Measurements from ENCODE around the gene BOD1L1.

BOD1L1 gene

GRCh38 chr4:13538427-13538973, 89.0 kb downstream of the BOD1L1 start:
- no peak for DNase-seq

- DNase-seq, result no peak
Measured at GRCh38 chr4:13537832-13538177, 89.7 kb downstream of the BOD1L1 start.

- peak in 1 of 2 donors; percentile 28 for DNase-seq
Measured at GRCh38 chr4:13537011-13537831, 90.3 kb downstream of the BOD1L1 start.

- DNase-seq, result no peak
Measured at GRCh38 chr4:13536607-13537006, 90.9 kb downstream of the BOD1L1 start.

GRCh38 chr4:13535708-13536361, 91.7 kb downstream of the BOD1L1 start:
- peak in 1 of 2 donors; percentile 6 for DNase-seq

GRCh38 chr4:13535118-13535517, 92.4 kb downstream of the BOD1L1 start:
- DNase-seq, result no peak

GRCh38 chr4:13534344-13535063, 93.0 kb downstream of the BOD1L1 start:
- DNase-seq, result no peak

- DNase-seq, result no peak
Measured at GRCh38 chr4:13533670-13534343, 93.7 kb downstream of the BOD1L1 start.

GRCh38 chr4:13531625-13531998, 95.9 kb downstream of the BOD1L1 start:
- DNase-seq, result no peak

- DNase-seq, result no peak
Measured at GRCh38 chr4:13530823-13531624, 96.5 kb downstream of the BOD1L1 start.

- DNase-seq, result no peak
Measured at GRCh38 chr4:13529128-13529919, 98.2 kb downstream of the BOD1L1 start.

GRCh38 chr4:13528821-13529127, 98.8 kb downstream of the BOD1L1 start:
- no peak for DNase-seq

- DNase-seq, result peak in 1 of 2 donors; percentile 31
Measured at GRCh38 chr4:13527981-13528820, 99.3 kb downstream of the BOD1L1 start.

- no peak for DNase-seq
Measured at GRCh38 chr4:13527192-13527980, 100.1 kb downstream of the BOD1L1 start.

- no peak for DNase-seq
Measured at GRCh38 chr4:13526658-13527057, 100.9 kb downstream of the BOD1L1 start.

- DNase-seq, result no peak
Measured at GRCh38 chr4:13525606-13526281, 101.8 kb downstream of the BOD1L1 start.

- DNase-seq, result no peak
Measured at GRCh38 chr4:13524504-13525243, 102.9 kb downstream of the BOD1L1 start.
